ENCODE data around the gene OR5H14.

- TF ChIP-seq CTCF (IDR thresholded peaks at IDR 0.05) (no peak), TCF7L2 (IDR thresholded peaks at IDR 0.05; ENCODE audit: low read depth, low read length) (no peak), POLR2AphosphoS5 (IDR thresholded peaks at IDR 0.05; ENCODE audit: low read depth, low read length) (no peak)
- TF ChIP-seq, protein P1, sequence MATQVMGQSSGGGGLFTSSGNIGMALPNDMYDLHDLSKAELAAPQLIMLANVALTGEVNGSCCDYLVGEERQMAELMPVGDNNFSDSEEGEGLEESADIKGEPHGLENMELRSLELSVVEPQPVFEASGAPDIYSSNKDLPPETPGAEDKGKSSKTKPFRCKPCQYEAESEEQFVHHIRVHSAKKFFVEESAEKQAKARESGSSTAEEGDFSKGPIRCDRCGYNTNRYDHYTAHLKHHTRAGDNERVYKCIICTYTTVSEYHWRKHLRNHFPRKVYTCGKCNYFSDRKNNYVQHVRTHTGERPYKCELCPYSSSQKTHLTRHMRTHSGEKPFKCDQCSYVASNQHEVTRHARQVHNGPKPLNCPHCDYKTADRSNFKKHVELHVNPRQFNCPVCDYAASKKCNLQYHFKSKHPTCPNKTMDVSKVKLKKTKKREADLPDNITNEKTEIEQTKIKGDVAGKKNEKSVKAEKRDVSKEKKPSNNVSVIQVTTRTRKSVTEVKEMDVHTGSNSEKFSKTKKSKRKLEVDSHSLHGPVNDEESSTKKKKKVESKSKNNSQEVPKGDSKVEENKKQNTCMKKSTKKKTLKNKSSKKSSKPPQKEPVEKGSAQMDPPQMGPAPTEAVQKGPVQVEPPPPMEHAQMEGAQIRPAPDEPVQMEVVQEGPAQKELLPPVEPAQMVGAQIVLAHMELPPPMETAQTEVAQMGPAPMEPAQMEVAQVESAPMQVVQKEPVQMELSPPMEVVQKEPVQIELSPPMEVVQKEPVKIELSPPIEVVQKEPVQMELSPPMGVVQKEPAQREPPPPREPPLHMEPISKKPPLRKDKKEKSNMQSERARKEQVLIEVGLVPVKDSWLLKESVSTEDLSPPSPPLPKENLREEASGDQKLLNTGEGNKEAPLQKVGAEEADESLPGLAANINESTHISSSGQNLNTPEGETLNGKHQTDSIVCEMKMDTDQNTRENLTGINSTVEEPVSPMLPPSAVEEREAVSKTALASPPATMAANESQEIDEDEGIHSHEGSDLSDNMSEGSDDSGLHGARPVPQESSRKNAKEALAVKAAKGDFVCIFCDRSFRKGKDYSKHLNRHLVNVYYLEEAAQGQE (IDR thresholded peaks at IDR 0.05; ENCODE audit: insufficient read depth in 1 of 2, low read depth in 2 of 2, low read length in 1 of 2), result no peak
Measured at GRCh38 chr3:98140531-98140930, 6.7 kb upstream of the OR5H14 start.
